GM12878 (cell line): ENCODE data around the gene VAC14. TPM values are rescaled to one million over a fixed set of nuclear protein-coding genes. Genes with fewer than 3 reads are reported as not detected.

ENCODE experiments used
- CHD1 ChIP-seq: IDR thresholded peaks from 2 replicates; pipeline ENCODE4 v1.6.1; 2012; ENCODE audit warnings: low read depth, low read length, improper control_type of control experiment
- CREB1 ChIP-seq: IDR thresholded peaks from 2 replicates; pipeline ENCODE4 v1.6.1; 2012; ENCODE audit warnings: low read depth, mild to moderate bottlenecking, inconsistent platforms
- GATAD2B ChIP-seq: fragments of 450-650 bp; conservative IDR thresholded peaks from 2 replicates; pipeline ENCODE4 v1.6.1; 2017; ENCODE audit warnings: low read depth, mild to moderate bottlenecking, moderate library complexity
- IRF5 ChIP-seq: fragments of 450-650 bp; IDR thresholded peaks from 2 replicates; pipeline ENCODE4 v1.6.1; 2017; ENCODE audit warnings: borderline replicate concordance
- MEF2A ChIP-seq: IDR thresholded peaks from 2 replicates; pipeline ENCODE4 v1.6.1; 2011; ENCODE audit warnings: low read depth, mild to moderate bottlenecking, low read length, moderate library complexity; ENCODE audit not compliant: insufficient read depth
- RAD51 ChIP-seq: fragments of 450-650 bp; IDR thresholded peaks from 2 replicates; pipeline ENCODE4 v1.6.1; 2016; ENCODE audit warnings: moderate library complexity, mild to moderate bottlenecking, inconsistent platforms
- ZBTB40 ChIP-seq: fragments of 450-650 bp; IDR thresholded peaks from 2 replicates; pipeline ENCODE4 v1.6.1; 2016; ENCODE audit warnings: mild to moderate bottlenecking, moderate library complexity, borderline replicate concordance
- polyA plus RNA-seq, 11 experiments: library from polyadenylated mRNA; depleted of rRNA in 4 of 11; unstranded in 6 of 11; stranded (reverse) in 5 of 11; fragments of >200 nt; fragmentation: Nextera tagmentation in 4 of 11; fragmentation: Illumina TruSeq in 1 of 11; extraction: Ambion mirVana in 4 of 11; extraction: Trizol in 1 of 11; gene quantifications; 1 replicate in 1 of 11; 2 replicates in 10 of 11; pipeline versions ENCODE4 v1.2.1 to v1.2.3, GENCODE V29; 2011 to 2016; ENCODE audit warnings: inconsistent platforms in 2 of 11, missing spikeins in 2 of 11, low read depth in 1 of 11
- total RNA-seq, 4 experiments: library from RNA; depleted of rRNA in 3 of 4; stranded (reverse); fragments of >200 nt in 3 of 4; fragmentation: Illumina TruSeq in 1 of 4; extraction: Trizol in 1 of 4; gene quantifications; 2 replicates each; pipeline versions ENCODE4 v1.2.1 to v1.2.3, GENCODE V29; 2013 to 2021
- TF ChIP-seq, protein P1 (sequence below): fragments of 450-650 bp; formaldehyde crosslinking; IDR thresholded peaks from 2 replicates; pipeline ENCODE4 v1.4.0; 2022; ENCODE audit warnings: mild to moderate bottlenecking, moderate library complexity
- TF ChIP-seq, protein P2 (sequence below): IDR thresholded peaks from 2 replicates; pipeline ENCODE4 v1.6.1; 2011; ENCODE audit warnings: borderline replicate concordance, low read depth, mild to moderate bottlenecking, moderate library complexity, mixed read lengths, low read length; ENCODE audit not compliant: insufficient read depth; ENCODE audit errors: extremely low read length
- TF ChIP-seq, protein P3 (sequence below): fragments of 450-650 bp; IDR thresholded peaks from 2 replicates; pipeline ENCODE4 v1.6.1; 2016; ENCODE audit warnings: mild to moderate bottlenecking
- TF ChIP-seq, protein P4 (sequence below): IDR thresholded peaks from 2 replicates; pipeline ENCODE4 v1.6.1; 2012; ENCODE audit warnings: low read depth, low read length, improper control_type of control experiment

The VAC14 gene
- total and polyA plus RNA-seq, 10 of the 15 experiments (the other 5 are each of a cell fraction or from before 2014, with no cell fraction given), result 1.3 to 45.5 (median 25.5) TPM

GRCh38 chr16:70800781-70801480, at the start of gene VAC14 (continued):
- TF ChIP-seq ZBTB40, result peak; percentile 55; the same call in 1 of the 2 replicates
- no peak for TF ChIP-seq IRF5
- TF ChIP-seq MEF2A, result no peak
- TF ChIP-seq, protein P1, sequence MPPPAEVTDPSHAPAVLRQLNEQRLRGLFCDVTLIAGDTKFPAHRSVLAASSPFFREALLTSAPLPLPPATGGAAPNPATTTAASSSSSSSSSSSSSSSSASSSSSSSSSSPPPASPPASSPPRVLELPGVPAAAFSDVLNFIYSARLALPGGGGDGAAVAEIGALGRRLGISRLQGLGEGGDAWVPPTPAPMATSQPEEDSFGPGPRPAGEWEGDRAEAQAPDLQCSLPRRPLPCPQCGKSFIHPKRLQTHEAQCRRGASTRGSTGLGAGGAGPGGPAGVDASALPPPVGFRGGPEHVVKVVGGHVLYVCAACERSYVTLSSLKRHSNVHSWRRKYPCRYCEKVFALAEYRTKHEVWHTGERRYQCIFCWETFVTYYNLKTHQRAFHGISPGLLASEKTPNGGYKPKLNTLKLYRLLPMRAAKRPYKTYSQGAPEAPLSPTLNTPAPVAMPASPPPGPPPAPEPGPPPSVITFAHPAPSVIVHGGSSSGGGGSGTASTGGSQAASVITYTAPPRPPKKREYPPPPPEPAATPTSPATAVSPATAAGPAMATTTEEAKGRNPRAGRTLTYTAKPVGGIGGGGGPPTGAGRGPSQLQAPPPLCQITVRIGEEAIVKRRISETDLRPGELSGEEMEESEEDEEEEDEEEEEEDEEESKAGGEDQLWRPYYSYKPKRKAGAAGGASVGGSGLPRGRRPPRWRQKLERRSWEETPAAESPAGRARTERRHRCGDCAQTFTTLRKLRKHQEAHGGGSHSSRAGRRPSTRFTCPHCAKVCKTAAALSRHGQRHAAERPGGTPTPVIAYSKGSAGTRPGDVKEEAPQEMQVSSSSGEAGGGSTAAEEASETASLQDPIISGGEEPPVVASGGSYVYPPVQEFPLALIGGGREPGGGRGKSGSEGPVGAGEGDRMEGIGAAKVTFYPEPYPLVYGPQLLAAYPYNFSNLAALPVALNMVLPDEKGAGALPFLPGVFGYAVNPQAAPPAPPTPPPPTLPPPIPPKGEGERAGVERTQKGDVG (CRISPR knock-in tag), result no peak
- peak; percentile 92 for TF ChIP-seq RAD51
- TF ChIP-seq, protein P2, sequence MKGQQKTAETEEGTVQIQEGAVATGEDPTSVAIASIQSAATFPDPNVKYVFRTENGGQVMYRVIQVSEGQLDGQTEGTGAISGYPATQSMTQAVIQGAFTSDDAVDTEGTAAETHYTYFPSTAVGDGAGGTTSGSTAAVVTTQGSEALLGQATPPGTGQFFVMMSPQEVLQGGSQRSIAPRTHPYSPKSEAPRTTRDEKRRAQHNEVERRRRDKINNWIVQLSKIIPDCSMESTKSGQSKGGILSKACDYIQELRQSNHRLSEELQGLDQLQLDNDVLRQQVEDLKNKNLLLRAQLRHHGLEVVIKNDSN, result peak; percentile 95
- peak; percentile 93 for TF ChIP-seq GATAD2B
- TF ChIP-seq CHD1, result no peak
- TF ChIP-seq CREB1, result no peak
- TF ChIP-seq, protein P3, sequence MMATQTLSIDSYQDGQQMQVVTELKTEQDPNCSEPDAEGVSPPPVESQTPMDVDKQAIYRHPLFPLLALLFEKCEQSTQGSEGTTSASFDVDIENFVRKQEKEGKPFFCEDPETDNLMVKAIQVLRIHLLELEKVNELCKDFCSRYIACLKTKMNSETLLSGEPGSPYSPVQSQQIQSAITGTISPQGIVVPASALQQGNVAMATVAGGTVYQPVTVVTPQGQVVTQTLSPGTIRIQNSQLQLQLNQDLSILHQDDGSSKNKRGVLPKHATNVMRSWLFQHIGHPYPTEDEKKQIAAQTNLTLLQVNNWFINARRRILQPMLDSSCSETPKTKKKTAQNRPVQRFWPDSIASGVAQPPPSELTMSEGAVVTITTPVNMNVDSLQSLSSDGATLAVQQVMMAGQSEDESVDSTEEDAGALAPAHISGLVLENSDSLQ, result no peak
- TF ChIP-seq, protein P4, sequence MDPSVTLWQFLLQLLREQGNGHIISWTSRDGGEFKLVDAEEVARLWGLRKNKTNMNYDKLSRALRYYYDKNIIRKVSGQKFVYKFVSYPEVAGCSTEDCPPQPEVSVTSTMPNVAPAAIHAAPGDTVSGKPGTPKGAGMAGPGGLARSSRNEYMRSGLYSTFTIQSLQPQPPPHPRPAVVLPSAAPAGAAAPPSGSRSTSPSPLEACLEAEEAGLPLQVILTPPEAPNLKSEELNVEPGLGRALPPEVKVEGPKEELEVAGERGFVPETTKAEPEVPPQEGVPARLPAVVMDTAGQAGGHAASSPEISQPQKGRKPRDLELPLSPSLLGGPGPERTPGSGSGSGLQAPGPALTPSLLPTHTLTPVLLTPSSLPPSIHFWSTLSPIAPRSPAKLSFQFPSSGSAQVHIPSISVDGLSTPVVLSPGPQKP, result peak; percentile 69; the same call in 1 of the 2 replicates
